GM23338 (cell line): ENCODE measurements around the gene MGME1.

ENCODE experiments used
- CREB1 ChIP-seq: fragments of 250-450 bp; sonication (Bioruptor Pico); IDR thresholded peaks from 2 replicates; pipeline ENCODE4 v1.5.0; 2020; ENCODE audit warnings: low read depth, mild to moderate bottlenecking, moderate library complexity
- CTCF ChIP-seq, 2 experiments: fragments of 200-600 bp in 1 of 2; sonication (generic) in 1 of 2; conservative IDR thresholded peaks; 2 replicates each; pipeline versions ENCODE4 v1.5.1 to v1.6.1; 2016 to 2017; ENCODE audit warnings: antibody characterized with exemption in 2 of 2, low read depth in 2 of 2, mild to moderate bottlenecking in 2 of 2, moderate library complexity in 1 of 2
- ETS1 ChIP-seq: IDR thresholded peaks from 2 replicates; pipeline ENCODE4 v1.6.1; 2016; ENCODE audit warnings: antibody characterized with exemption
- EZH2 ChIP-seq: fragments of 200-600 bp; sonication (generic); IDR thresholded peaks from one replicate; pipeline ENCODE4 v1.8.0; 2017; ENCODE audit warnings: antibody characterized with exemption, mild to moderate bottlenecking, low read depth; ENCODE audit not compliant: unreplicated experiment
- EZH2phosphoT487 ChIP-seq: fragments of 200-600 bp; sonication (generic); IDR thresholded peaks from one replicate; pipeline ENCODE4 v1.8.1; 2018; ENCODE audit warnings: antibody characterized with exemption; ENCODE audit not compliant: unreplicated experiment
- JUNB ChIP-seq: IDR thresholded peaks from one replicate; pipeline ENCODE4 v1.6.1; 2016; ENCODE audit warnings: antibody characterized with exemption; ENCODE audit not compliant: unreplicated experiment
- NANOG ChIP-seq: IDR thresholded peaks from 2 replicates; pipeline ENCODE4 v1.6.1; 2016; ENCODE audit warnings: antibody characterized with exemption, borderline replicate concordance
- POLR2AphosphoS5 ChIP-seq: IDR thresholded peaks from 2 replicates; pipeline ENCODE4 v1.6.1; 2016; ENCODE audit warnings: antibody characterized with exemption, low read depth
- REST ChIP-seq: IDR thresholded peaks from one replicate; pipeline ENCODE4 v1.6.1; 2018; ENCODE audit warnings: antibody characterized with exemption; ENCODE audit not compliant: unreplicated experiment
- STAT1 ChIP-seq: IDR thresholded peaks from one replicate; pipeline ENCODE4 v1.6.1; 2016; ENCODE audit warnings: antibody characterized with exemption; ENCODE audit not compliant: unreplicated experiment
- ZNF114 ChIP-seq: fragments of 250-450 bp; sonication (Bioruptor Pico); IDR thresholded peaks from 2 replicates; pipeline ENCODE4 v1.5.0; 2020; ENCODE audit warnings: mild to moderate bottlenecking, moderate library complexity
- ZNF331 ChIP-seq: fragments of 250-450 bp; sonication (Bioruptor Pico); IDR thresholded peaks from 2 replicates; pipeline ENCODE4 v1.5.0; 2020; ENCODE audit warnings: low read depth, mild to moderate bottlenecking, moderate library complexity

GRCh38 chr20:17966432-17967310, 2.1 kb upstream of the MGME1 start:
- TF ChIP-seq CTCF (conservative IDR thresholded peaks at IDR 0.05; ENCODE audit: low read depth in 2 of 2) (0 out of 4 replicates have a peak, but pooled peaks of 1 of the 2 experiments have one; percentile 8), EZH2 (no peak), ZNF114 (CRISPR knock-in tag) (no peak), JUNB (no peak), ZNF331 (CRISPR knock-in tag) (no peak), EZH2phosphoT487 (no peak), CREB1 (CRISPR knock-in tag) (no peak), REST (no peak), POLR2AphosphoS5 (no peak), ETS1 (no peak), STAT1 (no peak), NANOG (no peak)
